GM21515 (cell line): ENCODE results near the gene ADK.
"Not testable (repeated sequence)": the region's sequence is repeated elsewhere in the genome, so short reads cannot be mapped to it uniquely, and the experiment has no call there.

Source experiments
- ATAC-seq: cut with Tn5 transposase; IDR thresholded peaks from one replicate; pipeline ENCODE4 v1.9.1; 2021; ENCODE audit not compliant: unreplicated experiment

The ADK gene

GRCh38 chr10:74292871-74293427 is 141.9 kb downstream of the ADK start:
- ATAC-seq = no peak

DNA sequence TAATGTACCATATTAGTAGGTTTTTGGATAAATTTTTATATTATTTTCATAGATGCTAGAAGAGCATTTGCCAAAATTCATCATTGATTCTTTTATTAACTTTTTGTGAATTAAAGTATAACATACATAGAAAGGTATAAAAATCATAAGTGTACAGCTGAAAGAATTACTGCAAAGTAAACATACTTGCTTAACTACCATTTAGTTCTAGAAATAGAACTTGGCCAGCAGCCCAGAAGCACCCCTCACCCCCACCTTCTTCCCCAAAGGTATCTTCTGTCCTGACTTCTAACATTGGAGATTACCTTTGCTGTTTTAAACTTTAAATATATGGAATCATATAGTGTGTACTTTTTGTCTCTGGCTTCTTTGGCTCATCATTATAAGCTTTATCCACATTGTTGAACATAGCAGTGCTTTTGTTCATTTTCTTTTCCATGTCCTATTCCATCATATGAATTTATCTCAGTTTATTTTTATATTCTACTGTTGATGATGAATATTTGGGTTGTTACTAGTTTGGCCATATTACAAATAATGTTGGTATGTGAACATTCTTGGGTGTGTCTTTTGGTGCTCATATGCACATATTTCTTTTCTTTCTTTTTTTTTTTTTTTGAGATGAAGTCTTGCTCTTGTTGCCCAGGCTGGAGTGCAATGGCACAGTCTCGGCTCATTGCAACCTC is 142.8 kb downstream of the ADK start:
- no peak for ATAC-seq

DNA sequence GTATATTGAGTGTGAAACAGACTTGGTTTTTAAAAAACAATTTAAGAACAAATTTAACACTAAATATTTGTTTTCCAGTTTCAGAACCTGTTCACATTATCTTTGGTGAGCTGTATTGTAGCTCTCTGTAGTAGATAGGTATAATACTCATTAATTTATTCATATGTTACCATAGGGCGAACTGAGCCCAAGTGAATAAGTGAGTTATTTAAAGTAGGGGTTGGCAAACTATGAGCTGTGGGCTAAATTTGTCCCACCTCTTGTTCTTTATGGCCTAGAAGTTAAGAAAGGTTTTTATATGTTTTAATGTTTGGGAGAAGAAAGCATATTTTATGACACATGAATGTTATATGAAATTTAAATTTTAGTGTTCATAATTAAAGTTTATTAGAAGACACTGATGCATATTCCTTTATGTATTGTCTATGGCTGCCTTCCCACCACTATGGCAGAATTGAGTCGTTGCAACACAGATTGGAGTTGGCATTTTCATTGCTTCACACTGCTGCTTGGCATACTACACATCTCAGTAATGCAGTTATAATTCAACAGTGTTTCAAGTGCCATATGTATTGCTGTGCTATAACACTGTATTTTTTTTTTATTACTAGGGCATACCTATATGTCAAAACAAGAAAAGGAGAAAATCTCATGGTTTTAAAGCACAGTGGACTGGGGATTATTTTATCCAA is 146.5 kb downstream of the ADK start:
- ATAC-seq = no peak

- not testable (repeated sequence) for ATAC-seq
Measured at GRCh38 chr10:74300074-74300621, 149.1 kb downstream of the ADK start.

DNA sequence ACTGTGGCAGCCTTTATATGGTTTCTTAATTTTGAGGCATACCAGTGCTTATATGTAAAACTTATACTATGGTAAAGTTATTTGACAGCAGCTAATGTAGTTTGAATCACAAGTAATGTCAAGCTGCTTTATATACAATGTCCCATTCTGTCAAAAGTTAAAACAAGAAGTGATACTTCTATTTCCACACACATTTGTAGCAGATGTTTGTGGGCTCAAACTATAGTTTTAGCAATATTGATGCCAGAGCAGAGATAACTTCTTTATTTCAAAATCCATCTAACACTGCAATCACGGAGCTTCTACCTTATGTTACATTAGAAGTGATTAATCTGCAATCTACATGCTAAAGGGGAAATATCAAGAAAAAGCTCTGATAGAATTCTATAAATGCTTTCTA is 149.6 kb downstream of the ADK start:
- no peak for ATAC-seq

- no peak for ATAC-seq
Measured at GRCh38 chr10:74305730-74306129, 154.7 kb downstream of the ADK start.

GRCh38 chr10:74306227-74306982 is 155.4 kb downstream of the ADK start:
- no peak for ATAC-seq

DNA sequence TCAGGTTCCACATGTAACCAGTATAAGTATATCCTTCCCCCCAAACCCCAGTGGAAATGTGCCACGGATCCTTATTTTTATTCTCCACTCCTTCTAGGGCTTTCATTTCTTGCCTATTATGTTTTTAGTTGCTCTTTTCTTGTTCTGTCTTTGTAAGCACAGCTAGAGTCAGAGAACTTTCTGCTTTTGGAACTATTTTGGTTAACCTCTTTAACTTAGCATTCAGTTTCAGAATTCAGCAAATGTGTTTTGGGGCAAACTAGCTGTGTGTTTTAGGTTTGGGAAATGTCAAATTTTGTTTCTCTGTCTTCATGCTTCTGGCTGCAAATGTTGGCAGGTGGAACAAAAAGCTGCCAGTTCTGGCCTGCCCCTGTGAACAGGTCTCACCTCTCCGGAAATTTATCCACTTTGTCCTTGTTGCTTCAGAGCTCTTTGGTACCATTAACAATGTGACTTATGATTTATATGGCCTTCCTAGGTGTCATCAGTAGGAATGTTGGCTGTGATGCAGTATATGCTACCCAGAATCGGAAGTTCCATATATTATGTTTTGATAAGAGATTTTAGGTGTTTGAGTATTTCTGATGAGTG is 156.1 kb downstream of the ADK start:
- no peak for ATAC-seq

DNA sequence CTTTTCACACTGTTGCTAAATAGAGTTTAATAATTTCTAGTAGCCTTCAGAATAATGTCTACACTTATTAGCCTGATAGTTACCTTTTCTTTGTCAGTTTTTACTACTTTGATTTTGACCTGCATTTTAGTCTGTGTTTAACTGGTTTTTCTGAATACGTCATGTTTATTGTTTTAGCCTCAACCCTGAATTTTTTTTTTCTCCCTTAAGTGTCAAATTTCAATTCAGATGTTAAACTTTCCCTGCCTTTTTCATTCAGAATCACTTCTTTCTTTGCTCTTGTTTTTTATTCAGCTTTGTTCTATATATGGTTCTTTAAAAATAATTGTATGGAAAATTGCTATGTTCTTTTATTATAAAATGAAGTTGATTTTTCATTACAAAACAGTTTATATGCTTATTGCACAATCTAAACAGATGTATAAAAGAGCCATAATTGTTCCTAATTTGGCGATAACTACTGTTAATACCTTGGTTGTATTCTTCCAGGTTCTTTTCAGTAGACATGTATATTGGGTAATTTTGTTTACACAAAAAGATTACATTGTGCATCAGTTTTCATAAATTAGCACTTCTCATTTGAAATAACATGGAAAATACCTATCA is 159.7 kb downstream of the ADK start:
- no peak for ATAC-seq

- ATAC-seq = no peak
Measured at GRCh38 chr10:74314166-74314565, 163.1 kb downstream of the ADK start.

GRCh38 chr10:74320026-74320425 is 169.0 kb downstream of the ADK start:
- ATAC-seq = no peak

DNA sequence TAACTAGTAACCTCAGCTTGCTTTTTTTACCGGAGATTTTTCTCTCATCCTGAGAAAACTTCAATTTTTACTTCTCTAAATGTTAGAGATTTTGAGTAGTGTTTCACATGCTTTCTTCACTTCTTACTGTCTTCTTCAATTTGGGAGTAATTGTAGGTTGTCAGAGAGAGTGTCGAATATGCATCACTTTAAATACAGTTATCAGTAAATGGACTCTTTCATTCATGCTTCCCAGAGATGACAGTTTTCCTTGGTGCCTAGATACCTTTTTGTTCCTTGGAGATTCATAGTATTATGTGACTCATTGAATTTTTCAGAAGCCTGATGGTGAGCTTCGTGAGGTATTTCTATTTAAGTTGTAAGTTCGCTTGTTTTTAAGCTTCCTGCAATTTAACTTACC is 169.7 kb downstream of the ADK start:
- no peak for ATAC-seq

DNA sequence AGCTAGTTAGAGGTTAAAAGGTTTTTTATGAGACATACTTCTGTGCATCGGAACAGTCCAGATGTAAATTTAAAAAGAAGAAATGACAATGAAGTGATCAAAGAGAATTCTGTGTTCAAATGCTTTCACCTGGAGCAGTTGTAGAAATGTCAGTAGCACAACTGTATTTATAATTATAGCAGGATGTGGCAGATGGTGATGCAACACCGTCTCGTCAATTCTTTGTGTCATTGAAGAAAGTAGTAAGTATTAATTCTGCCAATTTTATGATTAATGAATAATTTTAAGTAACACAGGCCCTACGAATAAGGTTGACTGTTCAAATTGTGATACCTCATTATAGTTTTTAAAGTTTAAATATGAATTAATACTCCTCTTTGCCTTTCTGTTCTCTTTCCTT is 171.1 kb downstream of the ADK start:
- ATAC-seq = no peak

DNA sequence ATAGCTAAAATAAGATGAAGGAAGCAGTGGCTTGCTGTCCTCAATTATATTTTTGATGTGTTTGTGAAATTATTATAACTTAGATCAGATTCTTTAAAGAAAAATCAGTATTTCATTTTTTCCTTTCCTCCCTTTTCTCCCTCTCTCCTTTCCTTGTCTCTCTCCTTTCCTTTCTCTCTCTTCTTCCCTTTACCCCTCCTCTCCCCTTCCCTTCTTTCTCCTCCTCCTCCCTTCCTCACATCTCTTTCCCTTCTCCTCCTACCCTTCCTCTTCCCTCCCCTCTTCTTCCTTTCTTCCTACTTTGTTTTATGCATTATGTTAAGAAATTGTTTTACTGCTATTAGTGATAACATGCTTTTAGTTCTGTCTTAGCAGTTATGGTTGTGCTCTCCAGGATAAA is 171.5 kb downstream of the ADK start:
- no peak for ATAC-seq

- ATAC-seq = no peak
Measured at GRCh38 chr10:74328388-74328787, 177.4 kb downstream of the ADK start.

- no peak for ATAC-seq
Measured at GRCh38 chr10:74329873-74330272, 178.9 kb downstream of the ADK start.

DNA sequence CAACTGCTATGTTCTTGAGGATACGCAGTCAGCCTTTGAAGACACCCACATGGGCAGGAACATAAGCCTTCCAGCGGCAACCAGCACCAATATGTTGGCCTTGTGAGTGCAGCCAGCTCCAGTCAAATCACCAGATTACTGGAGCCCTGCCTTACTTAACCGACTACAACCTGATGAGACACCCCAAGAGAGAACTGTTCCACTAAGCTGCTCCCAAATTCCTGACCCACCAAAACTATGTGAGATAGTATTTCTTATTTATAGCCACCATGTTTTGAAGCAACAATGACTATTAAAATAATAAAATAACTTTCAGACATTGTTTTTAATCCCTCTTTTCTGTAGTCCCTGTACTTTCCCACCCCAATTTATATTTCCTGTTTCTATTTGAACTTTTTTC is 179.6 kb downstream of the ADK start:
- no peak for ATAC-seq

DNA sequence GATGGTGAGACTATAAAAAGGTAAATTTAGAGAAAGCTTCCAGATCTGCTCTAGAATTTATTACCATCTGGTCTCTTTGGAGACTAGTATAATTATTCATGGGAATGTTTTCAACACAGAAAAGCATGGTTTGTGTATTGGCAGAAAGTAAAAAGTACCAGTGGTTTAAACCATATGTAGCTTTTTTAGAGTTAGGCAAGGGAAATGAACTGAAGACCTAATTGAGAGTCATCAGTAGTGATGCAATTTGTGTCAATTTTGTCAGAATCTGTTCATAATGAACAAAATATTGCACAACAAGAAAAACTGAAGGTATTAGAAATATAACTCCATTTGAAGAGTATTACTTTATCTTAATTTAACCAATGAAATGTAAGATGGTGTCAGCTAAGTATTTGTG is 181.4 kb downstream of the ADK start:
- no peak for ATAC-seq

DNA sequence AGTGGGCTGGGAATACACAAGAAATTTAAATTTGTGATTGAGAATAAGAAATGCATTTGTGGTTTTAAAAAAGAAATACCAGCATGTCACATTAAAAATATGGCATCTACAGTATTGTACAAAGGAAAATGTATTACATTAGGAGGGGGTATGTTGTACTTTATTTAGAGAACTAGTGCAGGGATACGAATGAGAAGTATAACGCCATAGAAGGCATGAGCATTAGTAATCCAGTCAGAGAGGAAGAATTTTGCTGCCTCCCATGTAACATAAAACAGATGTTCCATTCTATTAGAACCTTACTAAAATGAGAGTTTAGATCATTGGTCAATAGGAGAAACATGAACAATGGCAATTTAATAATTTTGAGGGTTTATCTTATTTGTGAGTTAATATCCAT is 182.2 kb downstream of the ADK start:
- no peak for ATAC-seq

DNA sequence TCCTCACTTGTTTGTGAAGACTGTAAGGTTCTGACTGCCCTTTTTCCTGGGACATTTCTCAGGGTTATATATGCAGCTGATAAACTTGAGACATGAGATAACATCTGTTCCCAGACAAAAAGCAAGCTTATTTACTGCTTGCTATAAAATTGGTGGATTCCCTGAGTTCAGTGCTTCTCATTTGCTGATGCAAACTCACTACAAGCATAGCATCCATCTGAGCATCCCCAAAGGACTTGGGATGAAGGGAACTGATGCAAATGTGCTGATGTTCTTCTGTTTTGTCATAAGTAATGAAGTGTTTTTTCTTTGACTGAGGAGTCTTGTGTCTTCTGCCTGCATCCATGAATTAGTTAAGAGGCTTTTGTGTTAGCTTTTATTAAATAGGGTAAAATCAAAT is 183.2 kb downstream of the ADK start:
- no peak for ATAC-seq

DNA sequence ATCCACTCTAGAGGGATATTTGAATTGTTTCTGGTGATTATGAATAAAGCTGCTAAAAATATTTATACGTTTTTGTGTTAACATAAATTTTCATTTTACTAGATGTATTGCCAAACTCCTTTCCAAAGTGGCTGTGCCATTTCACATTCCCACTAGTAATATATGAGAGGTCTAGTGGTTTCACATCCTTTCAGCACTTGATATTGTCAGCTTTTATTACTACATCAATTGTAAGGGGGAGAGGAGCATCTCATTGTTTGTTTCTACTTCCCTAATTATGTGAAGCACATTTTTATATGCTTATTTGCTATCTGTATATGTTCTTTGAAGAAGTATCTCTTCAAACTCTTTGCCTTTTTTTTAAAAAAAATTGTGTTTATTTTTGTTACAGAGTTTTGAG is 184.5 kb downstream of the ADK start:
- no peak for ATAC-seq
